Measurements from ENCODE around the gene DUSP10. TPM values are rescaled to one million over a fixed set of nuclear protein-coding genes. Genes with fewer than 3 reads are reported as not detected.

Gene DUSP10
- total RNA-seq, 1 experiment from 2014 or later = 1.7 TPM

DNA sequence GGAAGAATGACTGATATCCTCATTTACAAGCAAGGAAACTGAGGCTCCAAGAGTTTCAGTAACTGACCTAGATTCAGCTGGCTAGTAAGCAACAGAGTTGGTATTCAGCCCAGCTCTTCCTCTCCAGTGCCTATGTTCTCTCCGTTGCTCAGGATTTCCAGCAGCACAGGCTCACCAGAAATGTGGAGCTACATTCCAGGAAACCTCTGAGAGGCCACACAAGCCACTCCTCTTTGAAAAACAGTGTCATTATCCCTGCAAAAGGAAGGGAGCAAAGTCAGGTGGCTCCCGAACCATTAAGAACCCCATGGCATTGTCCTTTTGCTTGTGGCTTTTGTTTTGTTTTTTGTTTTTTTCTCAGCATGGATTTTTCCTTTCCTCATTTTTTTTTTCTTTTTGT lies 40.6 kb upstream of the DUSP10 start:
- POLR2A ChIA-PET = no interaction called here
- BruUV-seq (replicated peaks) = no TSS peak

More for the DNA sequence above, 40.6 kb upstream of the DUSP10 start:
- H3K79me2 ChIP-seq (ENCODE audit: insufficient read depth, low read length) = no peaks in the 10 kb centered on the region
- TF ChIP-seq EZH2phosphoT487 (IDR thresholded peaks at IDR 0.05; ENCODE audit: borderline replicate concordance) (no peak), ELF1 (IDR thresholded peaks at IDR 0.05; ENCODE audit: borderline replicate concordance, low read depth) (no peak), SRF (IDR thresholded peaks at IDR 0.05; ENCODE audit: low read depth) (no peak), FOSL1 (IDR thresholded peaks at IDR 0.05; ENCODE audit: low read depth) (no peak), MAX (IDR thresholded peaks at IDR 0.05) (no peak), CTCF (IDR thresholded peaks at IDR 0.05 in 2 of 3, conservative IDR thresholded peaks at IDR 0.05 in 1 of 3; ENCODE audit: borderline replicate concordance in 1 of 3, insufficient read depth in 1 of 3, low read depth in 2 of 3, low read length in 2 of 3) (no peak), ZFX (IDR thresholded peaks at IDR 0.05) (no peak), TCF7L2 (IDR thresholded peaks at IDR 0.05; ENCODE audit: borderline replicate concordance, extremely low read depth, insufficient read depth, insufficient read length) (no peak)
- ATAC-seq = no peak
- DNase-seq (ENCODE audit: low read depth, low spot score) = no peak
- H4K20me1 ChIP-seq (ENCODE audit: insufficient read depth) = no peaks in the 10 kb centered on the region
- H3K9ac ChIP-seq (ENCODE audit: low read length) = no peak overlapping the region
- no peak overlapping the region for H2AFZ ChIP-seq (ENCODE audit: low read depth, low read length, poor library complexity, severe bottlenecking)
- no peak overlapping the region for H3K27ac ChIP-seq (ENCODE audit: low read depth, low read length)
- H3K4me2 ChIP-seq (ENCODE audit: low read length) = no peak overlapping the region
- CTCF ChIA-PET = no interaction called here
- intact Hi-C loops (cut with micrococcal nuclease) = no loop called here
- no peaks in the 10 kb centered on the region for H3K9me3 ChIP-seq (ENCODE audit: control insufficient read depth in 1 of 2, insufficient read depth in 1 of 2, low read depth in 1 of 2, low read length in 2 of 2)
- H3K4me3 ChIP-seq (replicated peaks in 1 of 2; ENCODE audit: low read depth in 1 of 2, low read length in 2 of 2) = no peak overlapping the region
- no peaks in the 10 kb centered on the region for H3K9me2 ChIP-seq (ENCODE audit: insufficient read depth)
- H3K27me3 ChIP-seq (ENCODE audit: insufficient read depth, low read length) = no peaks in the 10 kb centered on the region
- RAD21 ChIA-PET (ENCODE audit: low non-redundant PET in 1 of 2, low total read pairs in 2 of 2, uncharacterized antibody in 2 of 2, unreplicated experiment in 2 of 2) = no interaction called here
- H3K36me3 ChIP-seq (ENCODE audit: control insufficient read depth in 1 of 2, insufficient read depth in 2 of 2, low read length in 2 of 2) = no peaks in the 10 kb centered on the region
- H3K4me1 ChIP-seq (ENCODE audit: control insufficient read depth in 1 of 2, insufficient read depth in 2 of 2, low read length in 2 of 2) = no peaks in the 10 kb centered on the region

Data from HCT116 (cell line).